GM12864 (cell line): ENCODE measurements around the gene HOATZ.

ENCODE experiments used
- DNase-seq: peaks from one replicate; pipeline ENCODE4 v3.0.0-alpha.2; 2011; ENCODE audit warnings: low read depth
- H3K4me3 ChIP-seq: 2 replicates; pipeline ENCODE4 v1.5.1; 2011; ENCODE audit warnings: mild to moderate bottlenecking, low read depth, low read length, control low read depth
- TF ChIP-seq, protein P1 (sequence below): IDR thresholded peaks from 2 replicates; pipeline ENCODE4 v1.5.1; 2011; ENCODE audit warnings: low read depth, mild to moderate bottlenecking, moderate library complexity, low read length, control low read depth, inconsistent platforms; ENCODE audit errors: missing control alignments

The HOATZ gene

DNA sequence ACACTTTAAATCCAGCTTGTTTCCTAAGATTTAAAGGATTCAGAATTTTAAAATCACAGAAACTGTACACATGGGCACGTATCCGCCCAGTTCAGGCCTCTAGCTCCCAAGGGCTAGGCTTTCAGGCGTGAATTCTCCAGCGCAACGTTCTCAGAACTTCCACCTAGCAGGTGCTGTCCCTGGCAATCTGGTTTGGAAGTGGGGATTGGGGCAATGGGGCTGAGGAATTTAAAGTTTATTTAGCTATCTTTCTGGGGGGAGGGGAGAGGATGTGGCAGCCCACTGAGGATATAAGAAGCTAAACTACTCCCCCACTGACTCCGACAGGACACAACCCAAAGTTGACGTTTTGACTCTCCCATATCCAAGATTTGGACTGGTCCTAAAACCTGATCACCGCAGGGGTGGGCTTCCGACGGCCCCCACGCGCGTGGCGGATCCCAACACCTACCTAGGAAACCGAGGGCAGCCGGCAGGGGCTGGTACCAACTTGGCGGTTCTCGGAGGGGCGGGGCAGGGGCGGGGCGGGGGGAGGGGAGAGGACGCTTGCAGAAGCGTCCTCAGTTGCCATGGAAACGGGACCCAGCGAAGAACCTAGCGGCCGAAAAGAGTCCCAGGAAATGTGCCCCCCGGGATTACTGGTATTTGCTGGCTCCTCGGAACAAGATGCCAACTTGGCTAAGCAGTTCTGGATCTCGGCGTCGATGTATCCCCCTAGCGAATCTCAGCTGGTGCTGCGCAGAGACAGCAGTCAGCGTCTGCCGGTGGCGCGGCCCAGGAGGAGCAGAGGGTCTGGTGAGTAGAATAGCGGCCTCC lies at the start of gene HOATZ:
Gene HOATZ, plus strand, starts transcription at position 563 of the 816 bp plus-strand sequence. Its CDS starts 7 bp downstream, at position 570.
- H3K4me3 ChIP-seq, result no peak within 1 kb of the TSS
- TF ChIP-seq, protein P1, sequence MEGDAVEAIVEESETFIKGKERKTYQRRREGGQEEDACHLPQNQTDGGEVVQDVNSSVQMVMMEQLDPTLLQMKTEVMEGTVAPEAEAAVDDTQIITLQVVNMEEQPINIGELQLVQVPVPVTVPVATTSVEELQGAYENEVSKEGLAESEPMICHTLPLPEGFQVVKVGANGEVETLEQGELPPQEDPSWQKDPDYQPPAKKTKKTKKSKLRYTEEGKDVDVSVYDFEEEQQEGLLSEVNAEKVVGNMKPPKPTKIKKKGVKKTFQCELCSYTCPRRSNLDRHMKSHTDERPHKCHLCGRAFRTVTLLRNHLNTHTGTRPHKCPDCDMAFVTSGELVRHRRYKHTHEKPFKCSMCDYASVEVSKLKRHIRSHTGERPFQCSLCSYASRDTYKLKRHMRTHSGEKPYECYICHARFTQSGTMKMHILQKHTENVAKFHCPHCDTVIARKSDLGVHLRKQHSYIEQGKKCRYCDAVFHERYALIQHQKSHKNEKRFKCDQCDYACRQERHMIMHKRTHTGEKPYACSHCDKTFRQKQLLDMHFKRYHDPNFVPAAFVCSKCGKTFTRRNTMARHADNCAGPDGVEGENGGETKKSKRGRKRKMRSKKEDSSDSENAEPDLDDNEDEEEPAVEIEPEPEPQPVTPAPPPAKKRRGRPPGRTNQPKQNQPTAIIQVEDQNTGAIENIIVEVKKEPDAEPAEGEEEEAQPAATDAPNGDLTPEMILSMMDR, result no peak
- no peak for DNase-seq

DNA sequence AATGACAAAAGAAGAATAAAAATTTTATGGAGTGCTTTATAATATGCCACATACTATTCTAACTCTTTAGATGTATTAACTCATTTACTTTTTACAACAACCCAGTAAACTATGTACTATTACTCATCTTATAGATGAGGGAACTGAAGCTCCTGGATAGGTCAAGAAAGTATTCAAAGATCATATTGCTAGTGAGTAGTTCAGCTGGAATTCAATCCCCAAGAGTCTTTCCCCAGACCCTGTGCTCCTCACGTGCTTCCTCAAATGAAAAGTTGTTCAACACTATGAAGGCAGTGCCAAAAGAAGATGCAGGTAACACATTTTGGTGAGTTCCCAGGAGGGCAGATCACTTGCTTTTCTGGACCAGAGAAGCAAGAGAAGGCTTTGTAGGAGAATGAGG lies 49.2 kb upstream of the HOATZ start:
- TF ChIP-seq, protein P1, result no peak
- DNase-seq, result no peak
- H3K4me3 ChIP-seq, result no peak overlapping the region

DNA sequence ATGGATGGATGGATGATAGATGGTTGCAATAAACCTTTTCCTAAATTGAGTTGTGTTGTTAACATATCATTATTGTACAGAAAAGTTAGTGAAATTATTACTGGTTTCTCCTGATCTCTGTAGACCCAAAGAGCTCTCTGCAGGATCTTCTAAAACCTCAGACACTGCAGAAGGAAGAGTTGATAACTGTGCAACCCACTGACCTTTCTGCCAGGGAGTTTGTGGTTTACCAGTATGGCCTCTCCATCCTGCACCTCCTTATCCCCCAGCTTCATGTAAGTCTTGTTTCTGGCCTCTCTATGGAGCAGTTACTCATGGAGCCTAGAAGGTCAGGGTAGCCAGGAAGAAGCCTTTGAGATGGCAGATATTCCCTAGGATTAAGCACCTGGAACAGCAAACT lies 48.0 kb upstream of the HOATZ start:
- no peak for DNase-seq
- TF ChIP-seq, protein P1, result no peak
- no peak overlapping the region for H3K4me3 ChIP-seq

DNA sequence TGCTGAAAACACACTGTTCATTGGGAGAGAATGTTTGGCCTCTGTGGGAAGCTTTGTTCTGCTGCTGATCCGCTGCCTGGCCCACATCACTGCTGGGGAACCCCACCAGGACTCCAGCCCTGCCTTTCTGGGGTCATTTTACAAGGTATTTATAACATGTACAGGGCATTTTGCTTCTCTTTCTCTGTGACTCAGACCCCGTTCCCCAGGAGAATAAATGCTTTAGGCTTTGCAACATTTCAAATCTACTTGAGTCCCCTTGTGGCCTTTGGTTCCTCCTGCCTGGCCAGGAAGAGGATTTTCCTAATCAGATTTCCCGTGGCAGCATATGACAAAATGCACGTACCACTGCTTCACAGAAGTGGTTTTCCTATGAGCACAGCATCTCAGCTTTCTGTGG lies 45.4 kb upstream of the HOATZ start:
- no peak overlapping the region for H3K4me3 ChIP-seq
- no peak for DNase-seq
- TF ChIP-seq, protein P1, result no peak

DNA sequence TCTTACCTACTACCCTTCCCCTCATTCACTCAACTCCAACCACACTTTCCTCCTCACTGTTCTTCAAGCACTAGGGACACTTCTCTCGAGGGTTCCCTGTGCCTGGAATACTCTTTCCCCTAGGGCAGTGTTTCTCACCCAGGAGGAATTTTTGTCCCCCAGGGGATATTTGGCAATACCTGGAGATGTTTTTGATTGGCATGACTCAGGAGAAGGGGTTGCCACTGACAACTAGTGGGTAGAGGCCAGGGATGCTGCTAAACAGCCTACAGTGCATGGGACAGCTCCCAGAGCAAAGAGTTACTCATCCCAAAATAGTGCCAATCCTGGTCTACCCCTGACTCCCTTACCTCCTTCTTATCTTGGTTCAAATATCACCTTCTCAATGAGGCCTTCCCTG lies 42.4 kb upstream of the HOATZ start:
- TF ChIP-seq, protein P1, result no peak
- no peak for DNase-seq
- no peak overlapping the region for H3K4me3 ChIP-seq

DNA sequence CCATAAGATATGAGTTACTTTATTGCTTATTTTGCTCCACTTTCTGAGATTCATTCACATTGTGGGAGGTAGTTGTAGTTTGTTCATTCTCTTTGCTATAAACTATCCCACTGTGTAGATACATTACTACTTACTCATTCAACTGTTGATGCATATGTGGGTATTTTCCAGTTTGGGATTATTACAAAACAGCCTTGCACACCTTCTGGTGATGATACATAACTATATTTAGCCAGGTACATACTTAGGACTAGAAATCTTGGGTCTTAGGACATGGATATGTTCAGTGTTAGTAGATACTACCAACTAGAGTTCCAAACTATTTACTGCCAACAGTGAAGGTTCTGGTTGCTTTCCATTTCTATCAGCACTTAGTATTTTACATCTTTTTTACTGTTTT lies 40.1 kb upstream of the HOATZ start:
- DNase-seq, result no peak
- TF ChIP-seq, protein P1, result no peak

DNA sequence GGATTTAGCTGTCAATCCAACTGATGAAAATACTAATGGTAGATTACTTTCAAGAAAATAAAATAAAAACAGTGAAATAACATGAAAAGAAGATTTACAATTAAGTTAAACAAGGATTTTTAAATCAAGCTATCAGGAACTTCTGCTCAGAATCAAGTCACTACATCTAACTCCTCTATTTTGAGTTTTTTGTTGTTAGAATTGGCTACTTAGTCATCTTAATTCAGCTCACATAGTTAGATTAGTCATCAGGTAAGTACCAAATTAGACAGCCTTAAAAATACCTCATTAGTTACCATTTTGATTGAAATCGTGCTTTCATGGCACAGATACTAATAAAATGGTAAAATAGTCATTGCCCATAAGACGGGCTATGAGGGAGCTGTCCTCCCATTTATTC lies 38.2 kb upstream of the HOATZ start:
- DNase-seq, result no peak
- TF ChIP-seq, protein P1, result no peak
- H3K4me3 ChIP-seq, result no peak overlapping the region

More for the DNA sequence above, 40.1 kb upstream of the HOATZ start:
- H3K4me3 ChIP-seq, result no peak overlapping the region
